AML-193 (cell line): ENCODE data around the gene CDKN1C.
A peak's percentile ranks its signal among the peaks of the same experiment; 100 is the strongest.

Experiments used
- DNase-seq, 2 experiments: peaks; one replicate each; lab custom pipeline; 2025; lab: John Stamatoyannopoulos, UW

The CDKN1C gene

DNA sequence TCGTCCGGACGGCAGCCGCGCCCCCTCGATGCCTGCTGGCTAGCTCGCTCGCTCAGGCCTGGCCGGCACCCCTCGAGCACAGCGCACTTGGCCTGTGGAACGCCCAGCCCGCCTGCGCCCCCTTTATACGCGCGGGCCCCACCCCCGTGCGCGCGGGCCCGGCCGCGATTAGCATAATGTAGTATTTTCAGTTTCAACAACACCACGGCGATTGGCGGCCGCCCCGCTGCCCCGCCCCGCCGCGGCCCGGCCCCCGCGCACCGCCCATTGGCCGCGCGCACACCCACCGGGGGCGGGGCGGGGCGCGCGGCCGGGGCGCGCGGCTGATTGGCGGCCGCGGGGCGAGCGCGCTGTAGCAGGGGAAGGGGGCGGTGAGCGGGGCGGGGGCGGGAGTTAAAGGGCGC, at the start of gene CDKN1C:
Gene CDKN1C (minus strand): TSS at position 98 of the 404 bp plus-strand sequence. CDS start 319 bp downstream, outside the sequence.
- DNase-seq: no peak

DNA sequence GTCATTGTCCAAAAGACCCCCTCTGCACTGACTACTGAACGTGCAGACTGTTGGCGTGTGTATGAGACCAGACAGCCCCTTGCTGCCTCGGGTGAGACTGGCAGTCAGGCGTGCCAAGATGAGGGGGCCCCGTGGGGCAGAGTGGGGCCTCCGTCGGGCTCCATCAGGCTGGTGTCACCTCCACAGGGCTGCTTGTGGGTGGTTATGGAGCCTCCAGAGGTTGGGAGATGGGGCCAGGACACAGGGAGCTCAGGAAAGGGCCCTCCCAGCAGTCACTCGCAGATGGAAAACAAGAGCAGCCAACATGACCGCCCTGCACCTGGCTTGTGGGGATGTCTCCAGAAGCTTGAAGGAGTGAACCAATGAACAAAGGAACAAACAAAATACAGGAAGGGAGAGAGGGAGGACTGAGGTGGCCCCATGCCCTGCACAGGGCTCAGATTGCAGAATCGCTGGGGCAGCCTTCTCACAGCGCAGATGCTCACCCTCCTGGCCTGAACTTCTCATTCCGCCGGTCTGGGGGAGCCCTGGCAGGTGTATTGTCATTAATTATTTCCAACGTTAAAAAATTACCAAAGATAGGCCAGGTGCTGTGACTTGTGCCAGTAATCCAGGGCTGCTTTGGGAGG, 49.1 kb upstream of the CDKN1C start:
- no peak for DNase-seq

DNA sequence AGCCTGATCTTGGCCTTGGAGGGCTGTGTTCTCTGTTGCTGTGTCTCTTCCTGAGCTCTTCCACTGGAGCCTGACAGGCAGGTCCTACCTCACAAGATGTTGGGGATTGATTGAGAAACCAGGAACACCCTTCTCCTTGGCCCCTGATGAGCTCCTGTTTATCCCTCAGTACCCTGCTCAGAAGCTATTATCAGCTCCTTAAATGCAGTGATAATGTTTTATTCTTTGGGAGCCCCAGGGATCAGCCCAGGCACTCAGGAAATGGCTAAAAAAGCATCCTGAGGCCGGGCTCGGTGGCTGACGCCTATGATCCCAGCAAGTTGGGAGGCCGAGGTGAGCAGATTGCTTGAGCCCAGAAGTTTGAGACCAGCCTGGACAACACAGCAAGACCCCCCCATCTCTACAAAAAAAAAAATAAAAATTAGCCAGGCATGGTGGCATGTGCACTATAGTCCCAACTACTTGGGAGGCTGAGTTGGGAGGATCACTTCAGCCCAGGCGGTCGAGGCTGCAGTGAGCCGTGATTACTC, 48.5 kb upstream of the CDKN1C start:
- DNase-seq: no peak

DNA sequence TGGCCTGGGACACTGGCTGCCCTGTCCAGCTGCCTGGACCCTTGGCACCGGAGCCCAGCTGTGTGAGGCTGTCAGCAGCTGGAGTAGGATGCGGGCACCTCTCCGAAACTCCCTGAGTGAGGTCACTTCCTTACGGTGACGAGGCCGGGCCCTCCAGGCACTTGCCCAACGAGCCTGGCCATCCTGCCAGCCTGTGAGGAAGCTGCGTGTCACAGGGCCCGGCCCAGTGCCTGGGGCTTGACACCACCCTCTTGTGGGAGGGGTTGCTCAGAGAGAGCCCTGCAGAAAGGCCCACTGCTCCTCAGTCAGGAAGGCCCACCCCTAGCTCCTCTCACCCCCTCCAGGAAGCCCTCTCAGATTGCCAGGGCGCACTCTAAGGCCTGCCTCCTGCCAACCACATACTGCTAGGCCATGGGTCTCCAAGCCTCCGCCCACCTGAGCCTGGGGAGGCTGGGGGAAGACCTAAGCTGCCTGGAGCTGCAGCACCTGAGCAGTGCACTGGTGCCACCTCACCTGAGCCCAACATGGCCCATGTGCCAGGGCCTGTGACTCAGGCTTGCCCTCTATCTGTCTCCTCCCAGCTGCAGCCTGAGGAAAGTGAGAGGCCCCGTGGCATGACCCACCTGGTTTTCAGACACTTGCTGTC, 47.9 kb upstream of the CDKN1C start:
- DNase-seq: peak; percentile 90 to 91

DNA sequence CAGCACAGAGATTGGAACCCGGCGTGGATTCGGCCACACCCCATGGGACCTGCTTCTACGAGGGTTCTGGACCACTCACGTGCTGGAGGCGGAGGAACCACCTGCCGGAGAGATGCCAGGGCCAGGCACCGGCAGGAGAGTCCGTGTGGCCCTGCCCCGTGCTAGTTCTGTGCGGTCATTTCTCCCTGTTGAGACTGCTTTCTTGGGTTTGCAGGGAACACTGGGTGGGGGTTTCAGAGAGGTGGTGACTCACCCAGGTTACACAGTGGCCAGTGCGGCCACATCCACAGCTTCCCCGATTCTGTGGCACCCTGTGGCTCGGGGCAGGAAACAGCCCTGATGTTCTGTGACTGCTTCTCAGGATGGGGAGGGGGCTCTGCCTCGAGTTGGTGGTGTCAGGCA, 47.3 kb upstream of the CDKN1C start:
- DNase-seq: peak in 1 of 2 experiments; percentile 14

DNA sequence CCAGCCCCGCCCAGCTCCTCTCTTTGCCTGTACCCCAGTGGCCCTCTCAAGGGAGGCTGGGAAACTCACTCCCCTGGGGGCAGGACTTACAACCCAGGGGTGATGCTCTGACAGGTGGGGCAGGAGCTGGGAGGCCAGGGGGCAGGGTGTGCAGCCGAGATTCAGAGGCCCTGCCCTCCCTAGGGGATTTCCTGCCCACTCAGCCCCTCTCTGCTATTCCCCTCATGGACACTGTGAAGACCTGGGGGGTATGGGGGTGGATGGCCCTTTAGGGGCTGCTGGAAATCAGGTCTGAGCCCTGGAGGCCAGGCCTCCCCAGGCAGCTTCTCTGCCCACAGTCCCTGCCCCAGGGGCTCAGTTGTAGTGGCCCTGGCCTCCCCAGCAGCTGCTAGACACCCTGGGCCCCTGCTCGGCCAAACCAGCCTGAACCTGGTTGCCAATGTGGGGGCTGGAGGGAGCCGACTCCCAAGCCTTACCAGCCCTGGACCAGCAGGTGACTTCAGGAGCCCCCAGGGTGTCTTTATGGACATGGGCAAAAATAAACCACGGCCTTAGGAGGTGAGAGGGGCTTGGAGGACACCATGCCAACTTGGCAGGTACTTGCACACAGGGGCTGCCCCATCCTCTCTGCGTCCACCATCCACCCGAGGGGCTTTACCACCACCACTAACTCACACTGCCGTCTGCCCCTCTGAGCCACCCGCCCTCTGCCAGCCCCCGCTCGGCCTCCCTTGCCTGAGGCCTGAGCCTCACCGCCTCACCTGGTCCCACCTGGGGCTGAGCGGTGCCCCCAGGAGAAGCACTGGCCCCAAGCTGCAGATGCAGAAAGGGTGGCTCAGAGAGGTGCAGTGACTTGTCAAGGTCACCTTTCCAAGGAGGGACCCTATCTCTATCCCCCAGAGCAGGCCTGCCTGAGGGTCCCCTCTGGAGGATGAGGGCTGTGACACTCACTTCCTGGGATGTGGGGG, 46.5 kb upstream of the CDKN1C start:
- DNase-seq: no peak

DNA sequence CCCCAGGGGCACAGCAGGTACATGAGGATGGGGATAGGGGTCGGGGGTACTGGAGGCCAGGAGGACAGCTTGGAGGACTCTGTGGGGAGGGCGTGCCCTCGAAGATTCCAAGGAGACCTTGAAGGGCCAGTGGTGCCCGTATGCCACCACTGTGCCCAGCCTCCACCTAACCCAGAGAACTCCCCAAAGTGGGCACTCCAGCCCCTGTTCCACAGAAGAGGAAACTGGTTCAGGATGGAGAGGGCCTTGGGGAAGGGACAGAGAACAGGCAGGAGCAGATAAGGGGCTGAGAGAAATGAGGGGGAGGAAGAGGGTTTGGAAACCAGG, 45.8 kb upstream of the CDKN1C start:
- DNase-seq: no peak

DNA sequence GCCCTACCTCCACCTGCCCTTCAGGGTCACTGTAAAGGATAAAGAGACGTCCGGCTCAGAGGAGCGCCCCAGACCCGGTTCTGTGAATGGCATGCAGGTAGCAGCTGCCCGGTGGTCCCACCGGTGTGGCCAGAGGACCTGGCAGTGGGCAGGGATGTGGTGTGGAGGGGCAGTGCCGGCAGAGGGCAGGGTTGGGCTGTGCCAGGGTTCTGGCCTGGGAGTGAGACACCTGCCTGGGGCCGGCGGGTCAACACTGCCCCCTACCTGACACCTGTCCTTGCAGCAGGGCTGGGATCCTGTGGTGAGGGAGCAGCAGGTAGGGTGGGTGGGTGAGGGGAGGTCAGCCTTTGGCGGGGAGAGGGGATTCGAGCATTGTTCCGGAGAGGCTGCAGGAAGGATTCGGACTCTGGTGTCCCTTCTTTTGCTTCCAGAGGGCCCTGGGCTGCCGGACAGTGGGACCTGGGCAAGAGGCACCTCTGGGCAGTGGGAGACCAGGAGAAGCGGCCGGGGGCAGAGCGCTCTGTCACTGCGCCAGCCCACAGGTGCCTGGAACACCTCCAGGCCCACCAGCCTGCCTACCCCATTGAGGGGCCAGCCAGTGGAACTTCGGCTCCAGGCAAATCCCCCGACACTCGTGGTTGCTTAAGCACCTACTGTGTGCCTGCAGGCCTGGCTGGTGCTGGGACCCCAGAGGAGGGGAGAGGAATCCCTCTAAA, 45.3 kb upstream of the CDKN1C start:
- DNase-seq: no peak

DNA sequence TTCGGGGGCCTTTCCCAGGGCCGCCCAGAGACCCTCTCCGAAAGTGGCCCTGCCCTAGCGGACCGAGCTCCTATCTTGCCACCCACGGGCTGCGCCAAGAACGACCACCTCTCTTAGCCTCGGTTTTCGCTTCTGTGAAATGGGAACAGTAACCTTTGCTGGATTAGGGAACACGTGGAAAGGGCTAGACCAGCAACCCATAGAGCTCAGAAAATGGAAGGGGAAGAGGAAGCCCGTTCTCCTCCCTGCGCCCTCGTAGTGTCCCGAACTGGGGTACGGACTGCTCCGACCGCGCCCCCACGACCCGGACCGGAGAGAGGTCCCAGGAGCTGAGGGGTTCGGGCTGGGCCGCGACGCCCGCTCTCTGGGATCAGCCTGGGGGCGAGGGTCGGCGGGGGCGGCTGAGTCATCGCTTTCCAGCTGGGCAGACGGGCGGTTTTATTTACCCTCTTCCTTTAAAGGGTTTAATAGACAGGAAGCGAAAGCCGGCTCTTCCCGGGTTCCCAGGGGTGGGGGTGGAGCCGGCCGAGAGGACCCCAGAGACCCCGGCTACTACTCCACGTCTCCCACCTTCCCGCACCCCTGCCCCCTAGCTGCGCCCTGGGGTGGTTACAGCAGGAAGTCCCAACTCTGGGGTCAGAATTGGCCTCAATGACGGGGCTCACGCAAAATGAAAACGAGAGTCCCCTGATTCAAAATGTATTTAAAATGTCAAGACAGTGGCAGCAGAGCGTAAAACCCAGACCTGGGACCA, 44.6 kb upstream of the CDKN1C start:
- peak in 1 of 2 experiments; percentile 4 for DNase-seq

DNA sequence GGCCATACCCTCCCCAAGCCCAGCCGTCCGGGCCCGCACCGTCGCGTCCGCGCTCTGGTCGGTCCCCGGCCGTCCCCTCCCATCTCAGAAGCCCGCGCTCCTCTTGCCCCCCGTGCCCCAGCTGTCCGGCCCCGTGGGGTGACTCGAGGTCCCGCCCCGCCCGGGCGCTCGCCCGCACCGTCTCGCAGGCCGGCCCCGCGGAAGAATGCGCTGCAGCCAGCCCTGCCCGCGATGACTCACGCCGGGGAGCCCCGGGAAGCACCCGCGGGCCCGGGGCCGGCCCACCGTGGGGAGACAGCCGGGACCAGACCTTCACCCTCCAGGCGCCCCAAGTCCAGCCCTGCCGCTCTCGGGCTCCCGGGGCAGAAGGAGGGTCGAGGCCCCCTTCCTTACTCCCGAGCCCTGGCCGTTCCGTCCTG, 44.0 kb upstream of the CDKN1C start:
- DNase-seq: no peak

DNA sequence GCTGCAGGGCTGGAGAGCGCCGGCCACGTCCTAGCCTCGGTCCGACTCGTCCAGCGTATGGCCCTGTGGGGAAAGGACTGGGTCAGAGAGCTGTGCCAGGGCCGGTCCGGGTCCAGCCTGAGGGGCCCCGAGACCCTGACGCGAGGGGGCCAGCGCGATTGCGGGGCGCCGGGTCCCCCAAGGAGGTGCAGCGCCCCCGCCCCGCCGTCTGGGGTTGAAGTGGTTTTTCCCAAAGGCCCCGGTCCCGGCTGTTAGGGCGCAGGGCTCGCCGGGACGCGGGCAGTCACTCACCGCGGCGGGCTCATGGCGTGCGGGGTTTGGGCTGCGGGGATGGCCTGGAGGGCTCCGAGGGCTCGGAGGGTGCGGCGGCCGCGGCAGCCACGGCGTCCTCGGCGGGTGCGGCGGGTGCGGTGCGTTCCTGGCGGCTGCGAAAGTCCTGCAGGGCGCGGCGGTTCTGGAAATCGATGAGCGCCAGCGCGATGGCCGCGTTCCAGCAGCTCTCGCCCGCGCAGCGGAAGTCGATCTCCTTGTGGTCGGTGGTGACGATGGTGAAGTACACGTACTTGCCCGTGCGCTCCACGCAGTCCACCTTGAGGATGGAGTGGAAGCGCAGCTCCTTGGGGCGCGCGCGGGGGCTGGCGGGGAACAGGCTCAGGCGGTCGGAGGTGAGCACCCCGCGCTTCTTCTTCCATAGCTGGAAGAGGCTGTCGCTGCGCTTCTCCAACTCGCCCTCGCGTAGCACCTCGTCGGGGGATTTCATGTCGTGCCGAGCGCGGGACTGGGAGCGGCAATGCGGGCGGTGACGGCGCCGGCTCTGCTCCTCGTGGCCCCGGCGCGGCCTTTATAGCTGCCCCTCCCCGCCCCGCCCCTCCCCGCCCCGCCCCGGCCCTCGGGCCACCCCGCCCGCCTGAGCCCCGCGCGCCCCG, 43.3 kb upstream of the CDKN1C start, which contains the start of gene PHLDA2:
Gene PHLDA2 (minus strand): TSS at position 816 of the 926 bp plus-strand sequence. CDS start 56 bp downstream, at position 760.
- DNase-seq: peak; percentile 21 to 39

DNA sequence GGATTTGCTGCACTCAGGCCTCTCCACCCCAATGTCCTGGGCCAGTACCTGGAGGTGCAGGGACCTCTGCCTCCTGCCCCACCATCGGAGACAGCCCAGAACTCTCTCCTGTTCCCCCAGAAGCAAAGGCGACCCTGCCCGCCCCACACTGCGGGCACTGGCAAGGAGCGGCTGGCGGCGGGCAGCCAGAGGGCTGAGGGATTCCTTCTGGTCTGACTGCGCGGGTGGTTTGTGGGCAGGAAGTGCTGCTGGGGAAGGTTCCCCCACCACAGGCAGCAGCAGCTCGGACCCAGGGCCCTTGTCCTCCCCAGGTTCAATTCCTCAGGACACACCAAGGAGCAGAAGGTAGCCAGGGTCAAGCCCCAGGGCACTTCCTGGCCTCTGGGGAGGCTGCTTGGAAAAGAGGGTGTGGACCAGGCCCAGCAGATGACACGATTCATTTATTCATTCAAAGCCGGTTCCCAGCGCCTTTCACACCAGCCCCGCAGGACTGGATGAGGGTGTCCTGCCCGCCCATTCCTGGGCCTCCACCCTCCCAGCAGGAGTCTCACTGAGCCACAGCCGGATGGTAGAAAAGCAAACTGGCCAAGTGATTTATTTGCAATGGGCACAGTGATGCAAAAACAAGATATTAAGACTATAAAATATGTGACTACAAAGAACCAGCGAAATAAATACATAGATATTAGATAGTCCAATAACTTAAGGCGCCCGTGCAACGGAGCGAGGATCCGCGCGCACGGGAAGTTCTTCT, 42.5 kb upstream of the CDKN1C start:
- no peak for DNase-seq

DNA sequence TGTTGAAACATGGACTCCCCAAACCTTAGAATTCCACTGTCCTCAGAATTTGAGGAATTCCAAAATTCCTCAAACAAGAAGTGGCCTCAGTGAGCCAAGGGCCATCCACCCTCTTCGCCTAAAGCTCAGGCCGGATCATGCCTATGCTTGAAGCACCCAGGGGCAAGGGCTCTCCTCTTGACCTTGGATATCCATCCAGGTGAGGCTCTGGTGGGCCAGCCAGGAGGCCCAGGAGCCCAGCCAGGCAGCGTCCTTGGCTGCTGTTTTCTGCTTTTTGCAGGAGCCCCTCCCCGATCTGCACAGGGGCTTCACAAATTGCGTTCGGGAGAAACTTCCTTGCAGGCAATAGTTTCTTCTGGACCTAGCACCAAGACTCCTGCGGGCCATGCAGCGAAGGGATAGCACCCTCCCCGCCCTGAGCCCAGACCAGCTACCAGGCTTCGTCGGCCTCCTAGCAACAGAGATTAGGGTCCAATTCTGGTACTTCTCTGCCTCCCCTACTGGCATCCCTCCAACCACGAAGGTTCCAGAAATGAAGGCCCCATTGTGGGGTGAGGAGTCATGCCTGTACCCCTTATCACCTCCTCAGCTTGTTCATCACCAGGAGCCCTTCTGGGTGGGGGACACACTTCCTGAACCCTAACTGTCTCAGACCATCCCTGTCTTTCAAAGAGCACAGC, 41.7 kb upstream of the CDKN1C start:
- no peak for DNase-seq

DNA sequence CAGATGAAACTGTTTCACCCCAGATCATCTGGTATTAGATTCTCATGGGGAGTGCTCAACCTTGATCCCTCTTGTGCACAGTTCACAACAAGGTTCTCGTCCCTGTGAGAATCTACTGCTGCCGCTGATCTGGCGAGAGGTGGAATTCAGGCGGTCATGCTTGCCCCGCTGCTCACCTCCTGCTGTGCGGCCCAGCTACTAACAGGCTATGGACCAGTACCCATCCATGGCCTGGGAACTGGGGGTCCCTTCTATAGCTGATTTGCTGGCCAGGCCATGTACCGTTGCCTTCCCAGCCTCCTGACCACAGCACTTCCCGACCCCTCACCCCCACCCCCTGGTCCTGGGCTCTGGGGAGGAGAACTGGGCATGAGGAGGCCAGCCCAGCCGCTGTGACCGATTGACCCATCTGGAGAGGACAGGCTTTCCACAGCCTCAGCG, 41.1 kb upstream of the CDKN1C start:
- no peak for DNase-seq

DNA sequence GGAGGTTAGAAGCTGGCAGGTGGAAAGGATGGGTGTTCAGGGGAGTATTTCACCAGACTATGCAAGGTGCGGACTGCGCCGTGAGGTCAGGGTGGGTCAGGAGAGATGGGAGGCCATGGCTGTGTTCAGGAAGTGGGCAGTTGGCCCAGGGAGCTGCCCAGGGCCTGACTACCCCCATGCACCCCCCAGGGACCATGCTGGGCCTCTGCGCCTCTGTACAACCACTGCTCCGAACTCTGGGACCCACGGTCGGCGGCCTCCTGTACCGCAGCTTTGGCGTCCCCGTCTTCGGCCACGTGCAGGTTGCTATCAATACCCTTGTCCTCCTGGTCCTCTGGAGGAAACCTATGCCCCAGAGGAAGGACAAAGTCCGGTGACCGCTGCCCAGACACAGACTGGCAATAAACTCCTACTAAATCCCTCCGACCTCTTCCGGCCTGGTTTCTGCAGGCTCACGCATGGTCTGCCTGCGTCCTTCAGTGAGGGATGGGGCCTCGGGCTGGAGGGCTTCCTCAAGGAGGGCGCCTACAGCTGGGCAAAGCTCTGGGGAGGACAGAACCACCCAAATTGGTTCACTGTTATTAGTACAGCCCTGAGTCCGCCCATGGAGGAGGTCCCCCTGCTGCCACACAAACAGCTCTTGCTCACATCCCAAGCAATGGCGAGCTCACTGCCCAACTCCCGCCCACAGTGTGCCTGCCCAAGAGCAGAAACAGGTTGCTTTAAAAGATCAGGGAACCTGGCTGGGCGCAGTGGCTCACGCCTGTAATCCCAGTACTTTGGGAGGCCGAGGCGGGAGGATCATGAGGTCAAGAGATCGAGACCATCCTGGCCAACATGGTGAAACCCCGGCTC, 39.5 kb upstream of the CDKN1C start:
- DNase-seq: no peak

DNA sequence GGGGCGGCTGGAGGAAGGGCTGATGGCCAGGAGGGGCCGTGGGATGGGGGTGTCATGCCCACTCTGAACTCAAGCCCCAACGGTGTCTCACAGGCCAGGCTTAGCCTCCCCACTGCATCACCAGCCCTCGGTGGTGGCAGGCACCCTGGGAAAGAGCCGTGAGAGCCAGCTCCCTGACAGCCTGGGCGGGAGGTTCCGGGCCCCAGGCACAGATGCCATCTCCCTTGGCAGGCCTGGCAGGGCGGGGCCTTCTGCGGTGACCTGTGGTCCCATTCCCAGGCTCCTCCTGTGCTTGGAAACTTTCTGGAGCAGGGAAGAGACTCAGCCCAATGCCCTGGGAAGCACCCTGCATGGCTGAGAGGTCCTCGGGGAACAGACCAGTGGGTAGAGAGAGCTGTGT, 38.8 kb upstream of the CDKN1C start:
- no peak for DNase-seq
